Prostate gland (tissue), 2 donors: ENCODE data around the gene EFCAB14.
"Not testable (repeated sequence)": the region's sequence is repeated elsewhere in the genome, so short reads cannot be mapped to it uniquely, and the experiment has no call there.

ENCODE experiments used
- POLR2A ChIP-seq: fragments of 450-650 bp; IDR thresholded peaks from one replicate; pipeline ENCODE4 v1.6.1; 2016; ENCODE audit warnings: antibody characterized with exemption, mild to moderate bottlenecking
- POLR2AphosphoS5 ChIP-seq: sonication (generic); formaldehyde crosslinking; IDR thresholded peaks from one replicate; pipeline ENCODE4 v1.6.1; 2017; ENCODE audit warnings: antibody characterized with exemption
- TF ChIP-seq, protein P1 (sequence below), 4 experiments: fragments of 200-600 bp in 2 of 4; fragments of 450-650 bp in 2 of 4; sonication (generic) in 2 of 4; IDR thresholded peaks; 1 replicate in 3 of 4; 2 replicates in 1 of 4; pipeline ENCODE4 v1.5.1; 2016 to 2019; ENCODE audit warnings: antibody characterized with exemption in 4 of 4, mild to moderate bottlenecking in 2 of 4, moderate library complexity in 2 of 4

DNA sequence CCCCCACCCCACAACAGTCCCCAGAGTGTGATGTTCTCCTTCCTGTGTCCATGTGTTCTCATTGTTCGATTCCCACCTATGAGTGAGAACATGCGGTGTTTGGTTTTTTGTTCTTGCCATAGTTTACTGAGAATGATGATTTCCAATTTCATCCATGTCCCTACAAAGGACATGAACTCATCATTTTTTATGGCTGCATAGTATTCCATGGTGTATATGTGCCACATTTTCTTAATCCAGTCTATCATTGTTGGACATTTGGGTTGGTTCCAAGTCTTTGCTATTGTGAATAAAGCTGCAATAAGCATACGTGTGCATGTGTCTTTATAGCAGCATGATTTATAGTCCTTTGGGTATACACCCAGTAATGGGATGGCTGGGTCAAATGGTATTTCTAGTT lies 67.8 kb downstream of the EFCAB14 start:
- TF ChIP-seq, protein P1, sequence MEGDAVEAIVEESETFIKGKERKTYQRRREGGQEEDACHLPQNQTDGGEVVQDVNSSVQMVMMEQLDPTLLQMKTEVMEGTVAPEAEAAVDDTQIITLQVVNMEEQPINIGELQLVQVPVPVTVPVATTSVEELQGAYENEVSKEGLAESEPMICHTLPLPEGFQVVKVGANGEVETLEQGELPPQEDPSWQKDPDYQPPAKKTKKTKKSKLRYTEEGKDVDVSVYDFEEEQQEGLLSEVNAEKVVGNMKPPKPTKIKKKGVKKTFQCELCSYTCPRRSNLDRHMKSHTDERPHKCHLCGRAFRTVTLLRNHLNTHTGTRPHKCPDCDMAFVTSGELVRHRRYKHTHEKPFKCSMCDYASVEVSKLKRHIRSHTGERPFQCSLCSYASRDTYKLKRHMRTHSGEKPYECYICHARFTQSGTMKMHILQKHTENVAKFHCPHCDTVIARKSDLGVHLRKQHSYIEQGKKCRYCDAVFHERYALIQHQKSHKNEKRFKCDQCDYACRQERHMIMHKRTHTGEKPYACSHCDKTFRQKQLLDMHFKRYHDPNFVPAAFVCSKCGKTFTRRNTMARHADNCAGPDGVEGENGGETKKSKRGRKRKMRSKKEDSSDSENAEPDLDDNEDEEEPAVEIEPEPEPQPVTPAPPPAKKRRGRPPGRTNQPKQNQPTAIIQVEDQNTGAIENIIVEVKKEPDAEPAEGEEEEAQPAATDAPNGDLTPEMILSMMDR (IDR thresholded peaks at IDR 0.05), result not testable (repeated sequence)
- not testable (repeated sequence) for TF ChIP-seq POLR2AphosphoS5, POLR2A
